Measurements from ENCODE around the gene CCDC137. TPM values are rescaled to one million over a fixed set of nuclear protein-coding genes. Genes with fewer than 3 reads are reported as not detected.

Gene CCDC137
- polyA plus RNA-seq, 3 donors = 2.4 to 8.8 (median 3.6) TPM

DNA sequence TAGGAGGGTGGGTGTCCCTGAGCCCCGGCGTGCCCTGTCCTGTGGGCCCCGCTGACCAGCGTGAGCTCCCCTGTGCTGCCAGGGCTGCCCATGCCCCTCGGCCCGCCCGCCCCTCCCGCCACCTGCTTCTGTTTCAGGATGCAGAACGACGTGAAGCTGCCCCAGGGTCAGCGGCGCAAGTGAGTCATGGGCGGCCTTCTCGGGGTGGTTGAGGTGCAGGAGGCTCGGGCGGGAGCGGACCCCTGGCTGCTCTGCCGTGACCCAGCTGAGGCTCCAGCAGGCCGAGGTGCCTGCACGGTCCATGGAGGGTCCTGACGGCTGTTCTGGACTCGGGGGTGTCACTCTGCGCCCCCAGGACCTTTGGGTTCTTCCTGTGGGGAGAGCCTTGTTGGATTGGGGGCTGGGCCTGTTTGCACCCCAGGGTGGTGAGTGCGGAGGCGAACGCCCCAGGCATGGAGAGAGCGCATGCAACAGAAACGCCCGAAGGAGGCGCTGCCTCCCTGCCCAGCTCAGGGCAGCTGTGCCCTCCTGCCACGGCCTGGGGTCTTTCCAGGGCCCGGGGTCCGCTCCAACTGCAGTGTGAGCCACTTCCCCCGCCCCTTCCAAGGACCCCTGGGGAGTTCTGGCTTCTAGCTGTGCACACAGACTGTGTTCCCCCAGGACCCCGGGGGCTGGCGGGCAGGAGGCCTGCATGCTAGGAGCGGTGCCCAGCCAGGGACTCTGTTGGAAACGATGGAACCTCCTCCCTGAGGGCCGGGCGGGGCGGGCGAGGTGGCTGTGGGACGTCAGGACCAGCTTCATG, 49.5 kb downstream of the CCDC137 start:
- WGBS (ENCODE audit: insufficient coverage) = 95% methylated on average over 43 of the region's 43 CpGs
- intact Hi-C loops (cut with micrococcal nuclease) = no loop called here
- no peaks in the 10 kb centered on the region for H4K20me1 ChIP-seq (ENCODE audit: insufficient read depth, low read length)
- peaks cover 12 to 27% of the 10 kb centered on the region in 2 donors for H3K4me1 ChIP-seq (ENCODE audit: control insufficient read depth in 1 of 2, insufficient read depth in 2 of 2, low read length in 2 of 2)
- H3K4me3 ChIP-seq (replicated peaks in 1 of 3; ENCODE audit: low read depth in 2 of 3, low read length in 3 of 3) = no peak overlapping the region
- Mint-ChIP-seq H3K36me3 (peaks cover 0 to 10% of the 10 kb centered on the region in 2 donors), H3K4me1 (peaks cover 16% of the 10 kb centered on the region), H3K4me3 (no peak overlapping the region), H3K9me3 (no peaks in the 10 kb centered on the region), H3K27ac (no peak overlapping the region), H3K27me3 (ENCODE audit: low read depth in 3 of 3) (peaks cover 0 to 12% (median 6%) of the 10 kb centered on the region in 3 donors)
- H3K4me2 ChIP-seq (replicated peaks; ENCODE audit: extremely low read depth, low read length, poor library complexity, severe bottlenecking) = no peak overlapping the region
- H3K9me3 ChIP-seq (replicated peaks in 1 of 2; ENCODE audit: control insufficient read depth in 1 of 2, insufficient read depth in 1 of 2, low read length in 2 of 2) = no peaks in the 10 kb centered on the region
- TF ChIP-seq, protein P1, sequence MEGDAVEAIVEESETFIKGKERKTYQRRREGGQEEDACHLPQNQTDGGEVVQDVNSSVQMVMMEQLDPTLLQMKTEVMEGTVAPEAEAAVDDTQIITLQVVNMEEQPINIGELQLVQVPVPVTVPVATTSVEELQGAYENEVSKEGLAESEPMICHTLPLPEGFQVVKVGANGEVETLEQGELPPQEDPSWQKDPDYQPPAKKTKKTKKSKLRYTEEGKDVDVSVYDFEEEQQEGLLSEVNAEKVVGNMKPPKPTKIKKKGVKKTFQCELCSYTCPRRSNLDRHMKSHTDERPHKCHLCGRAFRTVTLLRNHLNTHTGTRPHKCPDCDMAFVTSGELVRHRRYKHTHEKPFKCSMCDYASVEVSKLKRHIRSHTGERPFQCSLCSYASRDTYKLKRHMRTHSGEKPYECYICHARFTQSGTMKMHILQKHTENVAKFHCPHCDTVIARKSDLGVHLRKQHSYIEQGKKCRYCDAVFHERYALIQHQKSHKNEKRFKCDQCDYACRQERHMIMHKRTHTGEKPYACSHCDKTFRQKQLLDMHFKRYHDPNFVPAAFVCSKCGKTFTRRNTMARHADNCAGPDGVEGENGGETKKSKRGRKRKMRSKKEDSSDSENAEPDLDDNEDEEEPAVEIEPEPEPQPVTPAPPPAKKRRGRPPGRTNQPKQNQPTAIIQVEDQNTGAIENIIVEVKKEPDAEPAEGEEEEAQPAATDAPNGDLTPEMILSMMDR (IDR thresholded peaks at IDR 0.05) = no peak
- no peak overlapping the region for H2AFZ ChIP-seq (ENCODE audit: insufficient read depth, low read depth, low read length, poor library complexity, severe bottlenecking)
- peaks cover 4% of the 10 kb centered on the region for H3K79me2 ChIP-seq (ENCODE audit: insufficient read depth, low read length)
- peaks cover 0 to 2% of the 10 kb centered on the region in 2 donors for H3K27me3 ChIP-seq (ENCODE audit: control insufficient read depth in 2 of 2, insufficient read depth in 2 of 2, low read length in 2 of 2)
- no peak overlapping the region for H3K27ac ChIP-seq (ENCODE audit: low read depth in 1 of 2, low read length in 2 of 2)
- DNase-seq = no peak
- H3K36me3 ChIP-seq (replicated peaks in 1 of 2; ENCODE audit: control insufficient read depth in 1 of 2, insufficient read depth in 2 of 2, low read length in 2 of 2) = no peaks in the 10 kb centered on the region
- H3K9ac ChIP-seq (ENCODE audit: insufficient read depth, low read length, poor library complexity, severe bottlenecking) = no peak overlapping the region

DNA sequence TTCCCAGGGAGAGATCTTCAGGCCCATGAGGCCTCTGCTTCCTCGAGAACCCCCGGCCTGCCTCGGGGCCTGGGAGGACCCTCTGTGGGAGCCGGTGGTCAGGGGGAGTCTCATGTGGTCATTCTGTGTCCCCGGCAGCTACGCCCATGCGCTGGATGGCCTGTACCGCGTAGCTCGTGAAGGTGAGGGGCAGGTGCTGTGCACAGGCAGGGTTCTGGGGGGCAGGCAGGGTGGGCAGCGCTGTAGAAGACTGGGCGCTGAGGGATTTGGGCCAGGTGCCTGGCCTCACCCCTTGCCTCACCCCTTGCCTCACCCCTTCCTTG, 50.1 kb downstream of the CCDC137 start:
- no peak overlapping the region for H3K27ac ChIP-seq (ENCODE audit: low read depth in 1 of 2, low read length in 2 of 2)
- no peaks in the 10 kb centered on the region for H3K36me3 ChIP-seq (replicated peaks in 1 of 2; ENCODE audit: control insufficient read depth in 1 of 2, insufficient read depth in 2 of 2, low read length in 2 of 2)
- Mint-ChIP-seq H3K4me3 (no peak overlapping the region), H3K27me3 (ENCODE audit: low read depth in 3 of 3) (peaks cover 0 to 9% (median 1%) of the 10 kb centered on the region in 3 donors), H3K4me1 (peaks cover 11% of the 10 kb centered on the region), H3K27ac (no peak overlapping the region), H3K36me3 (peaks cover 0 to 10% of the 10 kb centered on the region in 2 donors), H3K9me3 (no peaks in the 10 kb centered on the region)
- peaks cover 6 to 21% of the 10 kb centered on the region in 2 donors for H3K4me1 ChIP-seq (ENCODE audit: control insufficient read depth in 1 of 2, insufficient read depth in 2 of 2, low read length in 2 of 2)
- H4K20me1 ChIP-seq (ENCODE audit: insufficient read depth, low read length) = no peaks in the 10 kb centered on the region
- no peaks in the 10 kb centered on the region for H3K27me3 ChIP-seq (ENCODE audit: control insufficient read depth in 2 of 2, insufficient read depth in 2 of 2, low read length in 2 of 2)
- H3K79me2 ChIP-seq (ENCODE audit: insufficient read depth, low read length) = peaks cover 4% of the 10 kb centered on the region
- no peak for DNase-seq
- intact Hi-C loops (cut with micrococcal nuclease) = no loop called here
- no peak overlapping the region for H2AFZ ChIP-seq (ENCODE audit: insufficient read depth, low read depth, low read length, poor library complexity, severe bottlenecking)
- no peaks in the 10 kb centered on the region for H3K9me3 ChIP-seq (replicated peaks in 1 of 2; ENCODE audit: control insufficient read depth in 1 of 2, insufficient read depth in 1 of 2, low read length in 2 of 2)
- 98% methylated on average over 11 of the region's 12 CpGs for WGBS (ENCODE audit: insufficient coverage)
- H3K4me3 ChIP-seq (replicated peaks in 1 of 3; ENCODE audit: low read depth in 2 of 3, low read length in 3 of 3) = no peak overlapping the region
- no peak overlapping the region for H3K4me2 ChIP-seq (replicated peaks; ENCODE audit: extremely low read depth, low read length, poor library complexity, severe bottlenecking)
- TF ChIP-seq, protein P1 (IDR thresholded peaks at IDR 0.05) = no peak
- no peak overlapping the region for H3K9ac ChIP-seq (ENCODE audit: insufficient read depth, low read length, poor library complexity, severe bottlenecking)
